ENCODE results near the gene ERGIC2.

The ERGIC2 gene

GRCh38 chr12:29343022-29343799 is 37.8 kb downstream of the ERGIC2 start:
- TF ChIP-seq CTCF (IDR thresholded peaks at IDR 0.05; ENCODE audit: low read depth, low read length, missing control alignments), result no peak
- DNase-seq (ENCODE audit: low read depth), result no peak
- H3K4me3 ChIP-seq (ENCODE audit: low read depth, low read length), result no peak overlapping the region

- no peak for TF ChIP-seq CTCF (IDR thresholded peaks at IDR 0.05; ENCODE audit: low read depth, low read length, missing control alignments)
- no peak for DNase-seq (ENCODE audit: low read depth)
- H3K4me3 ChIP-seq (ENCODE audit: low read depth, low read length), result no peak overlapping the region
These were observed 43.6 kb downstream of the ERGIC2 start for GRCh38 chr12:29337325-29337724.

- no peak for TF ChIP-seq CTCF (IDR thresholded peaks at IDR 0.05; ENCODE audit: low read depth, low read length, missing control alignments)
- H3K4me3 ChIP-seq (ENCODE audit: low read depth, low read length), result no peak overlapping the region
- DNase-seq (ENCODE audit: low read depth), result no peak
These were observed 46.0 kb downstream of the ERGIC2 start for GRCh38 chr12:29334937-29335336.

GRCh38 chr12:29333178-29333577 is 47.8 kb downstream of the ERGIC2 start:
- no peak for TF ChIP-seq CTCF (IDR thresholded peaks at IDR 0.05; ENCODE audit: low read depth, low read length, missing control alignments)
- DNase-seq (ENCODE audit: low read depth), result no peak
- no peak overlapping the region for H3K4me3 ChIP-seq (ENCODE audit: low read depth, low read length)

- no peak for TF ChIP-seq CTCF (IDR thresholded peaks at IDR 0.05; ENCODE audit: low read depth, low read length, missing control alignments)
- no peak overlapping the region for H3K4me3 ChIP-seq (ENCODE audit: low read depth, low read length)
- DNase-seq (ENCODE audit: low read depth), result no peak
These were observed 51.6 kb downstream of the ERGIC2 start for GRCh38 chr12:29329411-29329810.

GRCh38 chr12:29322157-29322556 is 58.8 kb downstream of the ERGIC2 start:
- no peak for TF ChIP-seq CTCF (IDR thresholded peaks at IDR 0.05; ENCODE audit: low read depth, low read length, missing control alignments)
- no peak overlapping the region for H3K4me3 ChIP-seq (ENCODE audit: low read depth, low read length)
- DNase-seq (ENCODE audit: low read depth), result no peak
